PFSK-1 (cell line): ENCODE data around the gene MZB1.

ENCODE experiments used
- FOXP2 ChIP-seq: optimal IDR thresholded peaks from 2 replicates; pipeline ENCODE3; 2011; ENCODE audit warnings: borderline replicate concordance, control low read depth, inconsistent platforms; ENCODE audit not compliant: insufficient read depth; ENCODE audit errors: extremely low read length, extremely low read depth
- POLR2AphosphoS5 ChIP-seq: IDR thresholded peaks from 2 replicates; pipeline ENCODE4 v1.6.1; 2012; ENCODE audit warnings: low read depth, mild to moderate bottlenecking, control low read depth, low read length, moderate library complexity
- SIN3A ChIP-seq: IDR thresholded peaks from 2 replicates; pipeline ENCODE4 v1.6.1; 2012; ENCODE audit warnings: mild to moderate bottlenecking, low read length, moderate library complexity, borderline replicate concordance; ENCODE audit not compliant: insufficient read depth
- TAF1 ChIP-seq: IDR thresholded peaks from 2 replicates; pipeline ENCODE4 v1.6.1; 2012; ENCODE audit warnings: low read length, control low read depth, borderline replicate concordance; ENCODE audit not compliant: insufficient read depth
- TF ChIP-seq, protein P1 (sequence below), 2 experiments: IDR thresholded peaks; 2 replicates each; pipeline versions ENCODE4 v1.6.1 to v1.8.0; 2011 to 2012; ENCODE audit warnings: low read depth in 2 of 2, low read length in 2 of 2, control low read depth in 1 of 2, inconsistent platforms in 1 of 2, mild to moderate bottlenecking in 1 of 2, moderate library complexity in 1 of 2; ENCODE audit not compliant: insufficient read depth in 1 of 2

Gene MZB1

DNA sequence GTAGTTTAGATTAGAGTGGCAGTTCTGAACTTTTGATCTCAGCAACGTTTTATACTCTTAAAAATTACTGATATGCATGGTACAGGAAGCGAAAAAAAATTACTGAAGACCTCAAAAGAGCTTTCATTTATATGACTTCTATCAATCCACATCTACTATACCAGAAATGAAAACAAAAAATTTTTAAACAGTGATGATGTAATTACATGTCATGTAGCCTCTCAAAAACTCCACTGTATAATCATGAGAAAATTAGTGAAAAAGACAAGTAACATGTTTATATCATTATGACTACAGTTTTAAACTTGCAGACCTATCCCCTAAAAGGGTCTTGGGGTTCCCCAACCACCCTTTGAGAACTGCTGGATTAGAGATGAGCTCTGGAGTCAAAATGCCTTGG lies 40.3 kb upstream of the MZB1 start:
- TF ChIP-seq FOXP2 (no peak), TAF1 (no peak), POLR2AphosphoS5 (no peak), SIN3A (no peak)
- TF ChIP-seq, protein P1, sequence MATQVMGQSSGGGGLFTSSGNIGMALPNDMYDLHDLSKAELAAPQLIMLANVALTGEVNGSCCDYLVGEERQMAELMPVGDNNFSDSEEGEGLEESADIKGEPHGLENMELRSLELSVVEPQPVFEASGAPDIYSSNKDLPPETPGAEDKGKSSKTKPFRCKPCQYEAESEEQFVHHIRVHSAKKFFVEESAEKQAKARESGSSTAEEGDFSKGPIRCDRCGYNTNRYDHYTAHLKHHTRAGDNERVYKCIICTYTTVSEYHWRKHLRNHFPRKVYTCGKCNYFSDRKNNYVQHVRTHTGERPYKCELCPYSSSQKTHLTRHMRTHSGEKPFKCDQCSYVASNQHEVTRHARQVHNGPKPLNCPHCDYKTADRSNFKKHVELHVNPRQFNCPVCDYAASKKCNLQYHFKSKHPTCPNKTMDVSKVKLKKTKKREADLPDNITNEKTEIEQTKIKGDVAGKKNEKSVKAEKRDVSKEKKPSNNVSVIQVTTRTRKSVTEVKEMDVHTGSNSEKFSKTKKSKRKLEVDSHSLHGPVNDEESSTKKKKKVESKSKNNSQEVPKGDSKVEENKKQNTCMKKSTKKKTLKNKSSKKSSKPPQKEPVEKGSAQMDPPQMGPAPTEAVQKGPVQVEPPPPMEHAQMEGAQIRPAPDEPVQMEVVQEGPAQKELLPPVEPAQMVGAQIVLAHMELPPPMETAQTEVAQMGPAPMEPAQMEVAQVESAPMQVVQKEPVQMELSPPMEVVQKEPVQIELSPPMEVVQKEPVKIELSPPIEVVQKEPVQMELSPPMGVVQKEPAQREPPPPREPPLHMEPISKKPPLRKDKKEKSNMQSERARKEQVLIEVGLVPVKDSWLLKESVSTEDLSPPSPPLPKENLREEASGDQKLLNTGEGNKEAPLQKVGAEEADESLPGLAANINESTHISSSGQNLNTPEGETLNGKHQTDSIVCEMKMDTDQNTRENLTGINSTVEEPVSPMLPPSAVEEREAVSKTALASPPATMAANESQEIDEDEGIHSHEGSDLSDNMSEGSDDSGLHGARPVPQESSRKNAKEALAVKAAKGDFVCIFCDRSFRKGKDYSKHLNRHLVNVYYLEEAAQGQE (IDR thresholded peaks at IDR 0.05; ENCODE audit: insufficient read depth in 1 of 2, low read depth in 2 of 2, low read length in 2 of 2), result no peak

DNA sequence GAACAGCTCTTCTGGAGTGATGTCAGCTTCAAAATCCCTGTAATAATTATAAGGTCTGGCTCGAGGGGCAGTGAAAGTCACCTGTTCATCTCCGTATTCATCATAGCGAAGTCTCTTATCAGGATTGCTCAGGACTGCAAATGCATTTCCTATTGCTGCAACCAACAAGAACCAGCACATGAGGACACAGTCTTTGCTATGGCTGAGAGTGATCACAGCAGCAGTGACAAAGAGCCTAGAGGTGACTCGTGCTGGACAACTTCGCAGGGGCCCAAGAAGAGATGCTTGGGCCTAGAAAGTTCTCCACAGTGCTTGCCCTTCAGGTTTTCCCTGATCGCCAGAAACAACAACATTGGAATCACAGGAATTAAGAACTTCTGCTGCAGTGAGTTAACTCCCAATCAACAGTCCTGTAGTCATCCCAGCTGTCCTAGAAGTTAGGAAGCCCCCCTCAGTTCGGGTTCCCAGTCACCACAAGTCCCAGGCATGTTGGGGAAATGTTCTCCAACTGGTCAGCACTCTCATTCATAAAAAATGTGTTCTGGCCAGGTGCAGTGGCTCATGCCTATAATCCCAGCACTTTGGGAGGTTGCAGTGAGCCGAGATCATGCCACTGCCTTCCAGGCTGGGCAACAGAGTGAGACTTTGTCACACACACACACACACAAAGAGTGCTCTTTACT lies 36.6 kb upstream of the MZB1 start:
- TF ChIP-seq, protein P1 (IDR thresholded peaks at IDR 0.05; ENCODE audit: insufficient read depth in 1 of 2, low read depth in 2 of 2, low read length in 2 of 2), result no peak
- TF ChIP-seq SIN3A (no peak), POLR2AphosphoS5 (no peak), TAF1 (no peak), FOXP2 (no peak)

DNA sequence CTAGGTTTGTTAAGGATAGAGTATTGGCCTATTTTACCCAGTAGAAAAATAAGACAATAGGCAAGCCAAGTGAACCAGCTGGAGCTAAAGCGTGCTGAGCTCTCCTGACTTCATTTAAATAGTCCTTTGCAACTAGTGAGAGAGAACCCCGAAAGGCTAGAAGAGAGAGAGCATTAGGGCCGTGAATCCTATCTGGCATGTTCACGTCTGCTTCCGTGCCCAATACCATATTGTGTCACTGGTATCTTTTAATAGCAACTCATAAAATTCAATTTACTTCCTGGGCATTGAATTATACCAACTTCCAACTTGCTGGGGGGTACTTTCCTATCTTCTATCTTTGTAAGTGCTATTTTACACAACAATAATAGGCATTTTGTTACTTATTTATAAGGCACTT lies 35.8 kb upstream of the MZB1 start:
- TF ChIP-seq POLR2AphosphoS5 (no peak), FOXP2 (no peak), TAF1 (no peak), SIN3A (no peak)
- TF ChIP-seq, protein P1 (IDR thresholded peaks at IDR 0.05; ENCODE audit: insufficient read depth in 1 of 2, low read depth in 2 of 2, low read length in 2 of 2), result no peak

DNA sequence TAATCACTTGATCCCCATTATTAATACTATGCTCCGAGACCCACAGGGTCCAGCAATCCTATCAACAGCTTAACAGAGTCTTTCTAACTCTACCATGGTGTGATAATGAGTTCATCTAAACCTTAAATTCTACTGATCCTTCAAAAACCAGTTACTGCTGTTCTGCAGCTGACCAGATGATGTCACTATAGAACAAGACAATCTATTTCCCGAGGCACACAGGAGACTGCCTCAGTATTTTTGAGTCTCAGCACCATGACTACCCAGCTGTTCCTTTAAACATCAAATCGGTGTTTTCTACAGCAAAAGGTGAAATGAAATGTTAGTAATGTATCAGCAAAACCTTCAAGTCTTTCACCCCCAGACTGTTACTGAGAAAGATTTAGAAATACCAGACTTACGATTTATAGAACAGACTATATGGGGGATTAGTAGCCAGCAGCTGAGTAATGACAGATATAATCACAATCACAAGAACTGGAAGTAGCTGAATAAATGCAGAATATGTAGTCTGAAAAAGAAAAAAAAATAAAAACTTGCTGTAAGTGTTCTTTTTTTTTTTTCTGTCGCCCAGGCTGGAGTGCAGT lies 32.7 kb upstream of the MZB1 start:
- TF ChIP-seq, protein P1 (IDR thresholded peaks at IDR 0.05; ENCODE audit: insufficient read depth in 1 of 2, low read depth in 2 of 2, low read length in 2 of 2), result no peak
- TF ChIP-seq SIN3A, result 0 out of 2 replicates have a peak, but pooled peaks have one; percentile 22
